Trophoblast cell (in vitro differentiated cells and primary cell): ENCODE data around the gene RAB29. TPM values are rescaled to one million over a fixed set of nuclear protein-coding genes. Genes with fewer than 3 reads are reported as not detected.
A peak's percentile ranks its signal among the peaks of the same experiment; 100 is the strongest.
"Not testable (repeated sequence)": the region's sequence is repeated elsewhere in the genome, so short reads cannot be mapped to it uniquely, and the experiment has no call there.

Experiments used
- DNase-seq, 2 donors: peaks; one replicate each; pipeline ENCODE4 v3.0.0-alpha.2; 2016
- H2AFZ ChIP-seq: 2 replicates; pipeline ENCODE4 v1.6.1; 2013; ENCODE audit warnings: low read length, moderate library complexity, mild to moderate bottlenecking; ENCODE audit not compliant: insufficient read depth, poor library complexity
- H2AK5ac ChIP-seq: 2 replicates; pipeline ENCODE4 v1.6.1; 2013; ENCODE audit warnings: mild to moderate bottlenecking, low read length
- H2BK120ac ChIP-seq: 2 replicates; pipeline ENCODE4 v1.6.1; 2013; ENCODE audit warnings: low read length, mild to moderate bottlenecking, moderate library complexity; ENCODE audit not compliant: insufficient read depth, poor library complexity
- H2BK12ac ChIP-seq: 2 replicates; pipeline ENCODE4 v1.6.1; 2013; ENCODE audit warnings: mild to moderate bottlenecking, low read length, moderate library complexity
- H2BK5ac ChIP-seq: 2 replicates; pipeline ENCODE4 v1.6.1; 2013; ENCODE audit warnings: low read length, low read depth, moderate library complexity, mild to moderate bottlenecking; ENCODE audit not compliant: poor library complexity
- H3K14ac ChIP-seq: 2 replicates; pipeline ENCODE4 v1.6.1; 2013; ENCODE audit warnings: mild to moderate bottlenecking, low read length
- H3K18ac ChIP-seq: 2 replicates; pipeline ENCODE4 v1.6.1; 2013; ENCODE audit warnings: mild to moderate bottlenecking, low read length
- H3K23ac ChIP-seq: 2 replicates; pipeline ENCODE4 v1.6.1; 2013; ENCODE audit warnings: low read length
- H3K27ac ChIP-seq: 2 replicates; pipeline ENCODE4 v1.5.1; 2013; ENCODE audit warnings: low read depth, mild to moderate bottlenecking, inconsistent platforms, low read length, moderate library complexity
- H3K27me3 ChIP-seq: 2 replicates; pipeline ENCODE4 v1.6.1; 2013; ENCODE audit warnings: inconsistent platforms, mild to moderate bottlenecking, low read length, moderate library complexity; ENCODE audit not compliant: insufficient read depth
- H3K36me3 ChIP-seq, 2 experiments: 1 replicate in 1 of 2; 2 replicates in 1 of 2; pipeline ENCODE4 v1.6.1; 2013; ENCODE audit warnings: low read length in 2 of 2, mild to moderate bottlenecking in 2 of 2, moderate library complexity in 1 of 2; ENCODE audit not compliant: insufficient read depth in 2 of 2, control insufficient read depth in 1 of 2
- H3K4ac ChIP-seq: 2 replicates; pipeline ENCODE4 v1.6.1; 2013; ENCODE audit warnings: low read depth, mild to moderate bottlenecking, low read length, moderate library complexity
- H3K4me1 ChIP-seq, 2 experiments: 1 replicate in 1 of 2; 2 replicates in 1 of 2; pipeline ENCODE4 v1.6.1; 2013; ENCODE audit warnings: low read length in 2 of 2, mild to moderate bottlenecking in 2 of 2, moderate library complexity in 1 of 2; ENCODE audit not compliant: insufficient read depth in 2 of 2, control insufficient read depth in 1 of 2
- H3K4me2 ChIP-seq: 2 replicates; pipeline ENCODE4 v1.6.1; 2013; ENCODE audit warnings: inconsistent platforms, mild to moderate bottlenecking, low read length, moderate library complexity
- H3K4me3 ChIP-seq: 2 replicates; pipeline ENCODE4 v1.5.1; 2013; ENCODE audit warnings: mild to moderate bottlenecking, low read depth, low read length, inconsistent platforms
- H3K79me1 ChIP-seq: one replicate; pipeline ENCODE4 v1.6.1; 2013; ENCODE audit warnings: low read length
- H3K79me2 ChIP-seq: 2 replicates; pipeline ENCODE4 v1.6.1; 2013; ENCODE audit warnings: low read length, mild to moderate bottlenecking; ENCODE audit not compliant: control insufficient read depth, insufficient read depth, poor library complexity
- H3K9ac ChIP-seq: 2 replicates; pipeline ENCODE4 v1.6.1; 2013; ENCODE audit warnings: mild to moderate bottlenecking, low read length
- H3K9me3 ChIP-seq: 2 replicates; pipeline ENCODE4 v1.6.1; 2013; ENCODE audit warnings: low read depth, mild to moderate bottlenecking, control low read depth, inconsistent platforms, low read length; ENCODE audit not compliant: insufficient read depth
- H4K12ac ChIP-seq: 2 replicates; pipeline ENCODE4 v1.6.1; 2013; ENCODE audit warnings: low read depth, mild to moderate bottlenecking, low read length, moderate library complexity
- H4K8ac ChIP-seq: 2 replicates; pipeline ENCODE4 v1.6.1; 2013; ENCODE audit warnings: low read depth, mild to moderate bottlenecking, low read length, moderate library complexity
- H4K91ac ChIP-seq: one replicate; pipeline ENCODE4 v1.6.1; 2013; ENCODE audit warnings: low read depth, mild to moderate bottlenecking, low read length, moderate library complexity
- WGBS: extraction: QIAGEN DNeasy Blood & Tissue Kit; methylation state at CpG from one replicate; pipeline ENCODE4 v1.1.7; 2013; ENCODE audit warnings: missing lambda C conversion rate; ENCODE audit not compliant: insufficient read length, insufficient coverage; ENCODE audit errors: extremely low coverage; 5-methylcytosine and 5-hydroxymethylcytosine counted together
- polyA plus RNA-seq: library from polyadenylated mRNA; stranded (reverse); fragments of 200-250 nt; gene quantifications from 2 replicates; pipeline ENCODE4 v1.2.3, GENCODE V29; 2013

Gene RAB29
- 1.4 and 1.6 TPM in 2 replicates for polyA plus RNA-seq

GRCh38 chr1:205775015-205775716, at the start of gene RAB29:
Gene RAB29 (minus strand): TSS chr1:205775482. CDS start chr1:205774956, 526 bp downstream.
- Histone ChIP-seq H3K27me3 (no peaks in the 10 kb centered on the region), H2BK120ac (no peak within 1 kb of the TSS), H4K8ac (peak within 1 kb of the TSS; percentile 55), H3K9me3 (no peaks in the 10 kb centered on the region), H3K9ac (no peak within 1 kb of the TSS), H2BK12ac (no peak within 1 kb of the TSS), H3K23ac (no peak within 1 kb of the TSS), H3K4me2 (peak within 1 kb of the TSS; percentile 81), H3K79me2 (no peaks in the 10 kb centered on the region), H2AFZ (peak within 1 kb of the TSS; percentile 28), H2BK5ac (no peak within 1 kb of the TSS), H3K4me1 (peaks cover 0 to 9% of the 10 kb centered on the region in 2 experiments), H4K91ac (no peak within 1 kb of the TSS), H3K4me3 (peak within 1 kb of the TSS; percentile 70), H3K18ac (no peak within 1 kb of the TSS), H2AK5ac (no peak within 1 kb of the TSS), H3K36me3 (no peaks in the 10 kb centered on the region), H4K12ac (no peak within 1 kb of the TSS), H3K27ac (no peak within 1 kb of the TSS), H3K14ac (peak within 1 kb of the TSS; percentile 51), H3K4ac (no peak within 1 kb of the TSS), H3K79me1 (peaks cover 3% of the 10 kb centered on the region)
- peak; percentile 71 to 87 for DNase-seq
- WGBS, result no CpG with 5 or more reads among the region's 40 CpGs

GRCh38 chr1:205824180-205824579, 48.9 kb upstream of the RAB29 start:
- Histone ChIP-seq H3K9ac (no peak overlapping the region), H3K27ac (no peak overlapping the region), H3K79me2 (no peaks in the 10 kb centered on the region), H2BK5ac (no peak overlapping the region), H4K91ac (no peak overlapping the region), H3K4ac (no peak overlapping the region), H3K14ac (no peak overlapping the region), H3K27me3 (no peaks in the 10 kb centered on the region), H2AK5ac (no peak overlapping the region), H2BK12ac (no peak overlapping the region), H3K79me1 (no peaks in the 10 kb centered on the region), H2BK120ac (no peak overlapping the region), H3K9me3 (no peaks in the 10 kb centered on the region), H3K4me2 (no peak overlapping the region), H3K23ac (no peak overlapping the region), H4K8ac (no peak overlapping the region), H2AFZ (no peak overlapping the region), H4K12ac (no peak overlapping the region), H3K18ac (no peak overlapping the region), H3K4me3 (no peak overlapping the region), H3K4me1 (no peaks in the 10 kb centered on the region), H3K36me3 (no peaks in the 10 kb centered on the region)
- DNase-seq, result no peak
- no CpG with 5 or more reads among the region's 5 CpGs for WGBS

- H3K9me3 ChIP-seq, H3K27ac ChIP-seq, H3K27me3 ChIP-seq, H2BK12ac ChIP-seq, H2AK5ac ChIP-seq, H3K79me2 ChIP-seq, H3K4ac ChIP-seq, H3K36me3 ChIP-seq, DNase-seq, H3K4me1 ChIP-seq, H2AFZ ChIP-seq, H2BK120ac ChIP-seq, H3K14ac ChIP-seq, H3K4me3 ChIP-seq, H3K4me2 ChIP-seq, H4K8ac ChIP-seq, H2BK5ac ChIP-seq, H4K12ac ChIP-seq, H3K79me1 ChIP-seq, H3K9ac ChIP-seq, H4K91ac ChIP-seq, H3K18ac ChIP-seq, H3K23ac ChIP-seq: not testable (repeated sequence)
- no CpG with 5 or more reads among the region's 2 CpGs for WGBS
Observed at GRCh38 chr1:205823260-205823659, 48.0 kb upstream of the RAB29 start.

GRCh38 chr1:205822397-205822796, 47.1 kb upstream of the RAB29 start:
- Histone ChIP-seq H4K12ac (no peak overlapping the region), H3K27me3 (no peaks in the 10 kb centered on the region), H2AFZ (no peak overlapping the region), H3K4me2 (no peak overlapping the region), H3K9ac (no peak overlapping the region), H3K4me3 (no peak overlapping the region), H2BK5ac (no peak overlapping the region), H3K79me2 (no peaks in the 10 kb centered on the region), H4K8ac (no peak overlapping the region), H2BK12ac (no peak overlapping the region), H3K4me1 (peaks cover 0 to 6% of the 10 kb centered on the region in 2 experiments), H3K79me1 (peaks cover 1% of the 10 kb centered on the region), H3K9me3 (no peaks in the 10 kb centered on the region), H3K23ac (no peak overlapping the region), H3K14ac (no peak overlapping the region), H3K36me3 (no peaks in the 10 kb centered on the region), H3K27ac (no peak overlapping the region), H3K18ac (no peak overlapping the region), H2BK120ac (no peak overlapping the region), H4K91ac (no peak overlapping the region), H2AK5ac (no peak overlapping the region), H3K4ac (no peak overlapping the region)
- DNase-seq, result no peak
- WGBS, result no CpG with 5 or more reads among the region's 2 CpGs
